Activated CD8-positive, alpha-beta memory T cell treated with anti-CD3 and anti-CD28 coated beads for 36 hours (primary cell): ENCODE measurements around the gene TTC23. TPM values are rescaled to one million over a fixed set of nuclear protein-coding genes. Genes with fewer than 3 reads are reported as not detected.

Experiments used
- CTCF ChIA-PET: fragments of 350-600 bp; sonication (Branson Sonifier 250); formaldehyde crosslinking; loops from one replicate; lab custom pipeline; 2021; ENCODE audit warnings: antibody characterized with exemption; lab: Charles Lee
- POLR2A ChIA-PET: fragments of 350-600 bp; sonication (Branson Sonifier 250); formaldehyde crosslinking; loops from one replicate; lab custom pipeline; 2021; ENCODE audit warnings: antibody characterized with exemption; lab: Charles Lee
- total RNA-seq, 2 experiments: library from RNA; stranded (reverse); gene quantifications; one replicate each; pipeline ENCODE4 v1.2.3, GENCODE V29; 2021

TTC23 gene
- total RNA-seq: 1 to 10 TPM; 2.1 to 2.2 TPM

GRCh38 chr15:99249270-99249841 is at the start of gene TTC23:
TTC23 (minus strand) TSS chr15:99249581; CDS start chr15:99228712, 20,869 bp downstream.
- CTCF ChIA-PET: no interaction called here

GRCh38 chr15:99296386-99296785 is 47.0 kb upstream of the TTC23 start:
- ChIA-PET POLR2A (no interaction called here), CTCF (no interaction called here)

More at GRCh38 chr15:99249270-99249841, at the start of gene TTC23:
- POLR2A ChIA-PET: no interaction called here

- ChIA-PET CTCF (no interaction called here), POLR2A (no interaction called here)
Measured at GRCh38 chr15:99295840-99296239, 46.5 kb upstream of the TTC23 start.

- CTCF ChIA-PET: no interaction called here
- POLR2A ChIA-PET: no interaction called here
Measured at GRCh38 chr15:99291643-99292042, 42.3 kb upstream of the TTC23 start.

- POLR2A ChIA-PET: no interaction called here
- CTCF ChIA-PET: no interaction called here
Measured at GRCh38 chr15:99283717-99284116, 34.3 kb upstream of the TTC23 start.

- CTCF ChIA-PET: no interaction called here
- POLR2A ChIA-PET: no interaction called here
Measured at GRCh38 chr15:99282586-99282985, 33.2 kb upstream of the TTC23 start.

- POLR2A ChIA-PET: no interaction called here
Measured at GRCh38 chr15:99282121-99282520, 32.7 kb upstream of the TTC23 start.

GRCh38 chr15:99279827-99280226 is 30.4 kb upstream of the TTC23 start:
- POLR2A ChIA-PET: interaction anchor here (0.7 kb wide), 1 partner anchor 428 kb away, joined by 3 read pairs; no protein-coding TSS in a partner anchor
- CTCF ChIA-PET: interaction anchor here (0.9 kb wide), 1 partner anchor 425 kb away, joined by 3 read pairs; no protein-coding TSS in a partner anchor

More at GRCh38 chr15:99282121-99282520, 32.7 kb upstream of the TTC23 start:
- CTCF ChIA-PET: interaction anchor here (1.0 to 1.7 kb wide), 2 partner anchors 10 to 422 kb away, joined by 5 to 6 read pairs; no protein-coding TSS in a partner anchor

GRCh38 chr15:99279290-99279689 is 29.9 kb upstream of the TTC23 start:
- POLR2A ChIA-PET: no interaction called here

GRCh38 chr15:99275525-99276128 is 26.2 kb upstream of the TTC23 start:
- CTCF ChIA-PET: interaction anchor here (1.3 kb wide), 1 partner anchor 481 kb away, joined by 5 read pairs; no protein-coding TSS in a partner anchor
- POLR2A ChIA-PET: no interaction called here

More at GRCh38 chr15:99279290-99279689, 29.9 kb upstream of the TTC23 start:
- CTCF ChIA-PET: interaction anchor here (0.9 kb wide), 1 partner anchor 425 kb away, joined by 3 read pairs; no protein-coding TSS in a partner anchor

- CTCF ChIA-PET: interaction anchor here (1.3 kb wide), 1 partner anchor 481 kb away, joined by 5 read pairs; no protein-coding TSS in a partner anchor
- POLR2A ChIA-PET: no interaction called here
Measured at GRCh38 chr15:99275061-99275460, 25.7 kb upstream of the TTC23 start.

GRCh38 chr15:99273801-99274200 is 24.4 kb upstream of the TTC23 start:
- ChIA-PET POLR2A (no interaction called here), CTCF (interaction anchor here (1.4 to 4.9 kb wide), 5 partner anchors 10 to 482 kb away, joined by 6 to 22 read pairs (median 10); partner anchors contain the start of genes LRRC28 and LYSMD4)

GRCh38 chr15:99268431-99268830 is 19.1 kb upstream of the TTC23 start:
- POLR2A ChIA-PET: no interaction called here
- CTCF ChIA-PET: interaction anchor here (1.4 kb wide), 1 partner anchor 13 kb away, joined by 3 read pairs; no protein-coding TSS in a partner anchor

- ChIA-PET POLR2A (no interaction called here), CTCF (interaction anchor here (1.4 kb wide), 1 partner anchor 13 kb away, joined by 3 read pairs; no protein-coding TSS in a partner anchor)
Measured at GRCh38 chr15:99267957-99268356, 18.6 kb upstream of the TTC23 start.

- ChIA-PET POLR2A (no interaction called here), CTCF (no interaction called here)
Measured at GRCh38 chr15:99265541-99266070, 16.2 kb upstream of the TTC23 start.

GRCh38 chr15:99264125-99264524 is 14.7 kb upstream of the TTC23 start:
- CTCF ChIA-PET: interaction anchor here (2.2 kb wide), 1 partner anchor 9 kb away, joined by 11 read pairs; no protein-coding TSS in a partner anchor
- POLR2A ChIA-PET: no interaction called here

- ChIA-PET CTCF (no interaction called here), POLR2A (no interaction called here)
Measured at GRCh38 chr15:99257107-99257750, 7.8 kb upstream of the TTC23 start.

- ChIA-PET CTCF (no interaction called here), POLR2A (no interaction called here)
Measured at GRCh38 chr15:99253381-99254090, 4.2 kb upstream of the TTC23 start.

GRCh38 chr15:99252326-99252725 is 2.9 kb upstream of the TTC23 start:
- POLR2A ChIA-PET: interaction anchor here (2.1 kb wide), 1 partner anchor 481 kb away, joined by 9 read pairs; the partner anchor contains the start of gene LYSMD4

More at GRCh38 chr15:99252326-99252725, 2.9 kb upstream of the TTC23 start:
- CTCF ChIA-PET: no interaction called here
